Activated T-helper 17 cell treated with anti-CD3 and anti-CD28 coated beads, Interleukin-2, amount 50 U/mL, for 72 hours (primary cell): Measurements from ENCODE around the gene RBM20. TPM values are rescaled to one million over a fixed set of nuclear protein-coding genes. Genes with fewer than 3 reads are reported as not detected.

Source experiments
- ATAC-seq: fragments of 150-1000 bp; cut with Tn5 transposase; replicated peaks from 2 replicates; pipeline ENCODE4 v1.10.0; 2021; ENCODE audit warnings: mild to moderate bottlenecking, moderate library complexity
- H3K27ac Mint-ChIP-seq: one replicate; pipeline ENCODE4 v1.8.0; 2022; ENCODE audit warnings: mixed read lengths
- H3K27me3 Mint-ChIP-seq: one replicate; pipeline ENCODE4 v1.8.0; 2022; ENCODE audit warnings: mixed read lengths
- H3K36me3 Mint-ChIP-seq: one replicate; pipeline ENCODE4 v1.8.0; 2022; ENCODE audit warnings: low read depth, mild to moderate bottlenecking, mixed read lengths
- H3K4me1 Mint-ChIP-seq: one replicate; pipeline ENCODE4 v1.8.0; 2022; ENCODE audit warnings: mixed read lengths
- H3K4me3 Mint-ChIP-seq: one replicate; pipeline ENCODE4 v1.8.0; 2022; ENCODE audit warnings: mild to moderate bottlenecking, mixed read lengths
- H3K9me3 Mint-ChIP-seq: one replicate; pipeline ENCODE4 v1.8.0; 2022; ENCODE audit warnings: mixed read lengths
- total RNA-seq, 2 donors: library from RNA; stranded (reverse); gene quantifications; one replicate each; pipeline ENCODE4 v1.2.3, GENCODE V29; 2022

RBM20 gene
- total RNA-seq, 2 donors from 2014 or later, result 0.16 TPM; not detected in 1

DNA sequence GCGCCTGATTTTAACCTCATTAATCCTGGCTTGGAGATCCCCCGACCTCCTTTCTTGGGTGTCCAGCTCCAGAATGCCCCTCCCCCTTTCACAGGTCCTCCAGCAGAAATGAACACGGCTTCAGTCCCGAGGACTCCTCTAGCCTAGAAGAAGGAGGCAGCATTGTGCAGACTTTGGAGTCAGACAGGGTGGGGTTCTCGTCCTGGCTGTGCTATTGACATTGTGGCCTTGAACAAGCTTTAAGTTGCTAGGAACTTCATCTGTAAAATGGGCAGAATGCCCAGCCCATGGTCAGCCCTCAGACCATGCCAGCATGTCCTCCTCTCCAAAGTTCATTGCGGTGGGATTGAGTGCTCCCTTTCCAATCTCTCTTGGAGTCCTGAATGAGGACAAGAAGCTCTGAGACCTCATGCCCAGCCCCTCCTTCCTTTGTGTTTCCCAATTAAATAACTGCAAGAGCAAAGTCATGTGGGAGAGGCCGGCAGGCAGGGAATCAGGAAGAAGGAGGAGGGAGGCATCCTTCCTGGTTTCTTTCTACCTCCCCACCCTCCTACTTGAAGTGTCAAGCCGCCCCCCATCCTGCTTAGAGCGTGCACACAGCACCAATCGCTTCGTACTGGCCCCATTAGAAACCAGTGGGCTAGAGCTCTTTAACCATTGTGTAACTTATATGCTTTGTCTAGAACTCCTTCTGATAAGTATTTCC, 86.4 kb downstream of the RBM20 start:
- no peak for ATAC-seq
- Mint-ChIP-seq H3K27ac (no peak overlapping the region), H3K9me3 (no peaks in the 10 kb centered on the region), H3K4me1 (peaks cover 24% of the 10 kb centered on the region), H3K36me3 (no peaks in the 10 kb centered on the region), H3K27me3 (peaks cover 4% of the 10 kb centered on the region), H3K4me3 (no peak overlapping the region)

DNA sequence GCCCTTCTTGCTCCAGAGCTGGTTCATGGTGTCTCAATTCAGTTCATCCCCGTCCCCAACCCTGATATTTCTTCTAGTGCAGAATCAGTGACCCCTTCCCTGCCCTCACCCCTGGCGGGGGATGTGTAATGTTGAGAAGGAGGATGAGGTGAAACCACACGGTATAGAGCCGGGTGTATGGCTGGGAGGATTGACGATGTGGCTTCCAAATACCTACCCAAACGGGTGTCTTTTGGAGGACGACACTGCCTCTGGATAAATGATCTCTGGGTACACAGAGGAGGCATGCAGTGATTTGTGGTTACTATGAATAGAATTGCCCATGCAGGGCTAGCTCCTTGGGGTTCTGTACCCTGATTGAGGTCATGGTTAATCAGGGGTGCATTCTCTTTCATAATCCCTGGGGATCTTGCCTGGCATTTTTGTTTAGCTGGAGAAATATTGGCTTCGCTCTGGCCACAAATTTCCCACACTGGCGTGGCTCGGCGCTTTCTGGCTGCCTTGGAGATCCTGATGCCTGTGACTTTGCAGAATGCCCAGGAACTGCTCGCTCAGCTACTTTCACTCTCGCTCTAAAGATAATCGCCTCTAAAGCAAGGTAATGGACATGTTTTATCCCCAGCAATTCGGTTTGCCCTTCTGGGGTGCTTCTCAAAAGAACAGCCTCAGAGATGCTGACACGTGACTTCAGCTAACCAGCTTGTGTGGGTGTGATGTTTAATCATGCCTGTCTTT, 89.2 kb downstream of the RBM20 start:
- Mint-ChIP-seq H3K4me1 (peaks cover 13% of the 10 kb centered on the region), H3K36me3 (no peaks in the 10 kb centered on the region), H3K27ac (peak overlapping the region; percentile 56), H3K27me3 (peaks cover 4% of the 10 kb centered on the region), H3K9me3 (no peaks in the 10 kb centered on the region), H3K4me3 (peak overlapping the region; percentile 81)
- peak; percentile 55 for ATAC-seq

DNA sequence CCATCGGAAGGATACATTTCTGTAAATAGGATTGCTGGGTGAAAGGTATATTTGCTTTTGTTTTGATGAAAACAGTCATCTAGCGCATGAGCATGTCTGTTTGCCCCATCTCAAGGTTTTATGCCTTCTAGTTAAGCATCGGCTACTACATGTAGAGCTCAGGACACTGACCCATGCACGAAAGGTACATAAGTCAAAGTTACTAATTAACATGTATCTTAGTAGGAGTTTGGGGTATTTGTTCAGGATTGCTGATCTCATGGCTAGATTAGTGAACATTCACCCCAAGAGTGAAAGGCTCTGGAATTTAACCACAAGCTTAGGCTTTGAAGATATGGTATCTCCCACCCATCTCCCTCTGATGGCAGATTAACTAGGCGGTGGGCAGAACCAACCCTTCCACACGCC, 91.5 kb downstream of the RBM20 start:
- Mint-ChIP-seq H3K4me1 (peaks cover 22% of the 10 kb centered on the region), H3K4me3 (no peak overlapping the region), H3K36me3 (no peaks in the 10 kb centered on the region), H3K27ac (no peak overlapping the region), H3K27me3 (peaks cover 4% of the 10 kb centered on the region), H3K9me3 (no peaks in the 10 kb centered on the region)
- no peak for ATAC-seq

DNA sequence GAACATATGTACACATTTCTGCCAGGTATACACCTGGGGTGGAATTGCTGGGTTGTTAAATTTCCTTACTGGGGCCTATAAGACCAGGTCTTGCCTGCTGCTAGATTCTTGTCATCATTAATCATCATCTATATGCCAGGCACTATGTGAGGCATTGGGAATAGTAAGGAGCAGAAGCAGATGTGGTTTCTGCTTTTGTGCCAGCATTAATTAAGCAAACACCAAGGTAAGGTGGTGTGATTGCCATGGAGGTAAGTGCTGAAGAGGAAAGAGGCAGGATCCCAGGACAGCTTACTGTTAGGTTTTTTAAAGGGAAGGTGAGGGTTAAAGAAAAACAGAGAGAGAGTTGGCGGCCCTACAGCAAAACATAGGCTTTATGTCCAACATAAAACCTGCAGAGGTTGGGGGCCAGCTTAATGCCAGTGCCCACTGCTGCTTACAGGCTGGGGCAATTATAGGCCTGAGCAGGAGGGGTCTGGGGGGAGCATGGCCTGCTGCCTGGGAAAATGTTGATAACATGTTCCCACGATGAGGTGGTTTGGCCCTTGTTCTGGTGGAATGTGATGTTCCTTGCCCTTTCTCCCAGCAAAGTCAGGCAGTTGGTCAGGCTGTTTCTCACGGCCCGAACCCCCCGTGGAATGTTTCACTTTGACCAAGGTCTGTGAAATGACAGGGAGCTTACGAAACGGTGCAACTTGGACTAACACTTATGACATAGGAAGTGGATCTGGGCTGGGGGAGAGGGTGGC, 93.9 kb downstream of the RBM20 start:
- H3K36me3 Mint-ChIP-seq, result no peaks in the 10 kb centered on the region
- peaks cover under 1% of the 10 kb centered on the region for H3K27me3 Mint-ChIP-seq
- H3K4me1 Mint-ChIP-seq, result peaks cover 36% of the 10 kb centered on the region
- no peak for ATAC-seq
- H3K27ac Mint-ChIP-seq, result no peak overlapping the region
- H3K4me3 Mint-ChIP-seq, result no peak overlapping the region
- H3K9me3 Mint-ChIP-seq, result no peaks in the 10 kb centered on the region

DNA sequence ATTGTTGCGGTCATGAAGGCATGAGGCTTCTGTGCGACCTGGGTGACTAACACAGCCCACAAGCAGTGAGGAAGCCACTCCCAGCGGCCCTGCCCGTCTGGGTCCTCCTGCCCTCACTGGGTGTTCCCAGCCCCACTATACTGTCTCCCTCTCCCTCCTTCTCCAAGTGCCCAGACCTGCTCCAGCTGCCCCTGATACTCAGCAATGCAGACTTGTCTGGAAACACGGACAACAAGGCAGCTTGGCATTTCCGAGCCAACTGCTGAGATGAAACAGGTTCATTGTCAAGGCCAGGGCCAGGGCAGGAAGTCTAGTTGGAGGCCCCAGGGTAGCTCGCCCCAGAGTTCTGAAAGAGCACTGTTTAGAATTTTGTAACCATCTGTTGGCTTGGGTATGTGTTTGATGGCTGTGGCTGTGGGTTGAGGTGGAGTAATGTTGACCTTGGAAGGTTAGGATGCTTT, 95.7 kb downstream of the RBM20 start:
- Mint-ChIP-seq H3K27ac (peak overlapping the region; percentile 72), H3K36me3 (no peaks in the 10 kb centered on the region), H3K4me3 (peak overlapping the region; percentile 54), H3K27me3 (no peaks in the 10 kb centered on the region), H3K4me1 (peaks cover 25% of the 10 kb centered on the region), H3K9me3 (no peaks in the 10 kb centered on the region)
- ATAC-seq, result peak; percentile 96

DNA sequence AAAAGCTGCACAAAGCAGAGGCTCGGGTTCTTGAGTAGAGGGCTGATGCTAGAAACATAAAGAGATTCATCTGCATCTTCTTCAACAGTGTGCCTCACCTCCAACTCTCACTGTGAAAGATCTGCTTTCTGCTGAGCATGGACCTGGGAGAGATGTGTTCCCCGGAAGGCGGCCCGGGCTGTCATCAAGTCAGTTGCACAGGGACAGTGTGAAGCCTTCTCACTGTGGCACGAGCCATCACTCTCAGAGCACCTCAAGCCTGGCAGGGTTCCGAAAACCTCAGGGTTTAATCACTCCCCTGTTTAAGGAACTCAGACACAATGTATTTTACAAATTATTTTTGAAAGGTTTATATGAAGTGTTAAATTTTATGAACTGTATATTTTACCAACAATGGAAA, 98.7 kb downstream of the RBM20 start:
- Mint-ChIP-seq H3K4me3 (peak overlapping the region; percentile 63), H3K9me3 (no peaks in the 10 kb centered on the region), H3K27ac (peak overlapping the region; percentile 32), H3K36me3 (no peaks in the 10 kb centered on the region), H3K27me3 (no peaks in the 10 kb centered on the region), H3K4me1 (peaks cover 34% of the 10 kb centered on the region)
- ATAC-seq, result no peak

DNA sequence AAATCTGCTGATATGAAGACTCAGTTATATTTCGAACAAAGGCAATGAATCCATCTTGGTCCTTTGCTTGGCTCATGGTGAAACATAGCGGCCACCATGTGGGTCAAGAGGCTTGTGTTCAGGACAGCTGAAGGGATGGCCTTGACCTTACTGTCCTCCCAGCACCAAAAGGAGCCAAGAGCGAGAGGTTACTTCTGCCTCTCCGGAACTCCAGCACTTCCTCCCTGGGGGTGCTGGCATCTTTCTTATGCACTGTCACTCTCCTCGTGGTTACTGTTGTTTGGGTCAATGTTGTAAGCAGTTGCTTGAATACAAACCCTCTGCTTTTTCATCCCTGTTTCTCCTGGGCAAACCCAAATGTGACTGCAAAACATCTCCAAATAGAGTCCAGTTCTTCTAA, 100.6 kb downstream of the RBM20 start:
- Mint-ChIP-seq H3K9me3 (peaks cover 5% of the 10 kb centered on the region), H3K27ac (no peak overlapping the region), H3K27me3 (no peaks in the 10 kb centered on the region), H3K4me1 (peaks cover 41% of the 10 kb centered on the region), H3K4me3 (no peak overlapping the region), H3K36me3 (no peaks in the 10 kb centered on the region)
- ATAC-seq, result no peak

DNA sequence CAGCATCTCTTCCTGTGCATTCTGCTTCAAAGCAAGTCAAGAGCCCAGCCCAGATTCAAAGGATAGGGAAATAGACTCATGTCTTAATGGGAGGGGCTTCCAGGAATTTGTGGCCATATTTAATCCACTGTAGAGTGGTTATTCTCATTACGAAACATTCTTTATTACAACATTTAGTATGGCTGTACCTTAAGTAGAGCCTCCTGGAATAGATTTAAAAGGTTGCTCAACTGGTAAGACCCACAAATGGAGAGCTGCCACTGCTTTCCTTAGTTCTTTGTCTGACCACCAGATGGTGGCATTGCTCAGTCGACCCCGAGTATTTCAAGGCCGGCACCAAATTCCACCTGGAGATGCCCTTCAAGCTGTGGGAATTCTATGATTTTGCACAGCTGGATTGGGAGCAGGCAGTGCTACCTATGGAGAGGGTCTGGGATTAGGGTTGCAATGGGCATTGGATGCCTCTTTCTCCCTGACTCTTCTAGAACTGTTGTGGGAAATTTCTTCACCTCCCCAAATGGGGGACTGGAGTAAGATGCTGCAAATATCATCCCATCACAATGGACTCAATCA, 102.2 kb downstream of the RBM20 start:
- H3K9me3 Mint-ChIP-seq, result peaks cover 5% of the 10 kb centered on the region
- ATAC-seq, result peak; percentile 38
- H3K4me1 Mint-ChIP-seq, result peaks cover 44% of the 10 kb centered on the region
- H3K36me3 Mint-ChIP-seq, result no peaks in the 10 kb centered on the region
- peak overlapping the region; percentile 1 for H3K4me3 Mint-ChIP-seq
- no peak overlapping the region for H3K27ac Mint-ChIP-seq
- H3K27me3 Mint-ChIP-seq, result no peaks in the 10 kb centered on the region

DNA sequence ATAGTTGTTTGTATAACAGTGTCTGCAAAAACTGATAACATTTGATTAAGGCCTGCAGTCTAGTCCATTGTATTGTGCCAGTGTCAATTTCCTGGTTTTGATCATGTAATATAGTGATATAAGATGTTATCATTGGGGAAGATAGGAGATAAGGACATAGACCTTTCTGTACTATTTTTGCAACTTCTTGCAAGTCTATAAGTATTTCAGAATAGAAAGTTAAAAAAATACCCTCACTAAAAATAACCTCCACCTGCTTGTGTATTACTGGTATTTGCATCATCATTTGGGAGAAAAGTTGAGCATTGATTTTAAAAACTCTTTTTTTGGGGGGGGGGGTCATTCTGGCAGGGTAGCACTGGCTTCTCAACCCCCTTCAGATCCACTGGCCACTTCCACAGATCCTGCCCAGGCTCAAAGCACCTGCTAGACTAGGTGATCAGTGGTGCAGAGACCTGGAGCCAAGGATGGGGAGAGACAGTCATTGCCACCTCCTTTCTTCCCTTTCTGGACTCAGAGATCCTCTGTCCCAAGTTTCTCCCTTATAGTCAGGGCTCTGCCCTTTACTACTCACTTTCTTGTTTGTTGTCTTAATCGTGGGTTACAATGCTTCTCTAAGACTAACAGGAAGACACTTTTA, 103.0 kb downstream of the RBM20 start:
- Mint-ChIP-seq H3K4me1 (peaks cover 42% of the 10 kb centered on the region), H3K36me3 (no peaks in the 10 kb centered on the region), H3K27me3 (no peaks in the 10 kb centered on the region), H3K27ac (no peak overlapping the region), H3K4me3 (peak overlapping the region; percentile 1), H3K9me3 (peaks cover 5% of the 10 kb centered on the region)
- no peak for ATAC-seq

DNA sequence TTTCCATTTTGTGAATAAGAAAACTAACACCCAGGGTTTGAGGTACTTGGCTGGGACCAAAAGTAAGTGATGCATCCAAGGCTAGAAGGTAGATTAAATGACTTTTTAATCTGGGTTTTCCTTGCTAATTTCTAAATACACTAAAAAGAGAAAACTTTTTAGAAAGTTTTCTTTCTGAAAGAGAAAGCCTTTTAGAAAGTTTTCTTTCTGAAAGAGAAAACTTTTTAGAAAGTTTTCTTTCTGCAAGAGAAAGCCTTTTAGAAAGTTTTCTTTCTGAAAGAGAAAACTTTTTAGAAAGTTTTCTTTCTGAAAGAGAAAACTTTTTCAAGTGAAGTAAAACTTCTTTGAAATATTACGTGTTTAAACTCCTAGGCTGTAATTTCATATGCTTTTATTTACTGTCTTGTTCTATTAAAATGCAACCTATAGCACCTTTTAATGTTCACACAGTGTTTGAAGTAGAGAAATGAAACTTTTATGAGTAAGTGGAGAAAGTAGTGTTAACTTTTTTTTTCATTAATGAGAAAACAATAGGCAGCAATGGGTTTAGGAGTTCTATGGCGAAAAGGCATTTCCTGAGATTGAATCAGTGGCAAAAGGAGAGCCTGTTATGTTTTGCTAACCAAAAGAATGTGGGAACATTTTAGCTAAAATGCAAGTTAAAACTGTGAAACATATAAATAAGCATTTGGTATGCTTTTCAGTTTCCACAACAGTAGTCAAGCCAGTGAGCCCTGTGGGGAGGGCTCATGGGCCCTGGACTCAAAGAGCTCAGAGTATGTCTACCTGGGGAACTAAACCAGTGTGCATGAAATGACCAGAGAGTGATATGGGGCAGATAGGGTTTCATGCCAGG, 103.7 kb downstream of the RBM20 start:
- Mint-ChIP-seq H3K4me1 (peaks cover 38% of the 10 kb centered on the region), H3K9me3 (peaks cover 5% of the 10 kb centered on the region), H3K27me3 (no peaks in the 10 kb centered on the region), H3K27ac (peak overlapping the region; percentile 43), H3K4me3 (peak overlapping the region; percentile 47), H3K36me3 (no peaks in the 10 kb centered on the region)
- ATAC-seq, result peak; percentile 47

DNA sequence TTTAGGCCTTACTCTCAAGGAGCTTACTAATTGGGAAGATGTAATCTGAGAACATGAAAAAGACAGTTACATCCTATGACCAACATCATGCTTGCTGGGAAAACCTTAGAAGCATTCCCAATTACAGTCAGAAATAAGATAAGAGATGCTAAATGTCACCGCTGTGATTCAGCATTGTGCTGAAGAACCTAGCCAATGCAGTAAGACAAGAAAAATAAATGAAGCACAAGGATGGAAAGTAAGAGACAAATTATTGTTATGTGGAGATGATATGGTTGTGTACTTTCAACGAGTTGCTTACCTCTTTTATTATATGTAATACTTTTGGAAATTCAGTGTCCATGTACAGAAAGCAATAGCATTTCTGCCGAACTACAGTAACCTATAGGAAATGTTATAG, 104.8 kb downstream of the RBM20 start:
- Mint-ChIP-seq H3K36me3 (no peaks in the 10 kb centered on the region), H3K4me1 (peaks cover 44% of the 10 kb centered on the region), H3K4me3 (no peak overlapping the region)

DNA sequence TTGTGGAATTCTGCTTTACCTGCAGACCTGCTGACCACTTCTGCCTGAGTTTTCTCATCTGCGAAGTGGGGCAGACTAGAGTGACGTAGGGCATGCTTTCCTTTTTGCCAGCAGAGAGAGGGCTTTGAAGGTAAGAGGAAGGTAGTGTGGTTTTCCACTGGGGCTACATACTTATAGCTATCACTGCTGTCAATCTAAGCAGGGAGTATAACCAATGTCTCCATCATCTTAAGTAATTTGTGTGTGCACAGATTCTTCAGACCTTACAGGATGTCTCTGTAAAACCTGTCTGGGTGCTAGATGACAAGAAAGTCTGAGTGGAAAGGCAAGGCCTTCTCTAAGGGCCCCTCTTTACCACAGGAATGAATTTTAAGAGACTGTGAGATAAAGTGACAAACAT, 106.8 kb downstream of the RBM20 start:
- peaks cover 44% of the 10 kb centered on the region for H3K4me1 Mint-ChIP-seq
- H3K9me3 Mint-ChIP-seq, result peaks cover 5% of the 10 kb centered on the region
- peak overlapping the region; percentile 19 for H3K4me3 Mint-ChIP-seq
- ATAC-seq, result no peak
- no peaks in the 10 kb centered on the region for H3K36me3 Mint-ChIP-seq
- peak overlapping the region; percentile 42 for H3K27ac Mint-ChIP-seq
- no peaks in the 10 kb centered on the region for H3K27me3 Mint-ChIP-seq

More for the DNA sequence above, 104.8 kb downstream of the RBM20 start:
- no peak for ATAC-seq
- no peaks in the 10 kb centered on the region for H3K27me3 Mint-ChIP-seq
- peaks cover 5% of the 10 kb centered on the region for H3K9me3 Mint-ChIP-seq
- H3K27ac Mint-ChIP-seq, result no peak overlapping the region

DNA sequence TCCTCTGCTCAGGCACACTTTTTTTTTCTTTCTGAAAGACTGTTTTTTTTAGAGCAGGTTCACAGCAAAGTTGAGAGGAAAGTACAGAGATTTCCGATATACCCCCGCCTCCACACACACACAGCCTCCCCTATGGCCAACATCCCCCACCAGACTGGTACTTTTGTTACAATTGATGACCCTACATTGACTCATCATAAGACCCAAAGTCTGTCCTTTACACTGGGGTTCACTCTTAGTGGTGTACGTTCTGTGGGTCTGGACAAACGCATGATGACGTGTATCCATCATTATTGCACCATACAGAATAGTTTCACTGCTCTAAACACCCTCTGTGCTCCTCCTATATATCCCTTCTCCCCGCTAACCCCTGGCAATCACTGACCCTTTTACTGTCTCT, 107.7 kb downstream of the RBM20 start:
- ATAC-seq, result peak; percentile 37
- Mint-ChIP-seq H3K36me3 (no peaks in the 10 kb centered on the region), H3K27me3 (no peaks in the 10 kb centered on the region), H3K4me3 (no peak overlapping the region), H3K4me1 (peaks cover 42% of the 10 kb centered on the region), H3K27ac (peak overlapping the region; percentile 15), H3K9me3 (peaks cover 5% of the 10 kb centered on the region)
